ENCODE results near the gene MEGF11. TPM values are rescaled to one million over a fixed set of nuclear protein-coding genes. Genes with fewer than 3 reads are reported as not detected.

MEGF11 gene
- total RNA-seq, 1 experiment from 2014 or later: 1.2 TPM

DNA sequence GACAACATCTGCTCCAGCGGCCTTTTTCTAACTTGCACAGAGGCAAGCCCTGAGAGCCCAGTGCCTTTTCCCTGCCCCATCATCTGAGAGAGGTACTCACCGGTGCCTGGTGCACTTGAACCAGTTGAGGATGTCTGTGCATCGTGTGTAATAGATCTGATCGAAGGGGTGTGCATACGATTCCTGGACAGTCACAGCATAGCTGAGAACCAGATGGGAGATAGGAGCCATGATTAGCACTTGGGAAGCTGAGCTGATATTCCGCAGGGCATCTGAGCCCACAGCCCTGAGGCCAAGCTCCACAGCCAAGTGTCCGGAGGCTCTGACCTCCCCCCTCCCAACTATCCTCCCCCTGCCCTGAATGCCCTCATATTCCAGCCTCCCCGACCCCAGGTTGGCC, 129.8 kb downstream of the MEGF11 start:
- Histone ChIP-seq H4K91ac (ENCODE audit: insufficient read length, low read depth, low read length) (no peak overlapping the region), H2AFZ (ENCODE audit: low read length) (no peak overlapping the region), H2BK5ac (ENCODE audit: insufficient read length, low read length) (no peak overlapping the region), H3K56ac (ENCODE audit: insufficient read length, low read depth, low read length) (no peak overlapping the region), H3T11ph (ENCODE audit: low read length) (no peak overlapping the region), H3K23me2 (ENCODE audit: insufficient read length, low read depth, low read length, poor library complexity, severe bottlenecking) (no peaks in the 10 kb centered on the region), H2BK15ac (ENCODE audit: low read depth, low read length) (no peak overlapping the region), H3K4me1 (ENCODE audit: insufficient read depth, low read length) (no peaks in the 10 kb centered on the region; the same call in 1 of the 2 replicates), H2BK12ac (ENCODE audit: insufficient read length, low read depth, low read length) (no peak overlapping the region), H4K5ac (ENCODE audit: insufficient read length, low read depth, low read length) (no peak overlapping the region), H3K23ac (ENCODE audit: insufficient read length, low read depth, low read length) (no peak overlapping the region), H3K18ac (ENCODE audit: insufficient read length, low read depth, low read length) (no peak overlapping the region), H3K4me2 (ENCODE audit: insufficient read depth, insufficient read length, low read length) (no peak overlapping the region), H3K79me2 (ENCODE audit: insufficient read depth, low read length) (no peaks in the 10 kb centered on the region), H3K79me1 (ENCODE audit: insufficient read depth, low read depth, low read length, poor library complexity, severe bottlenecking) (no peaks in the 10 kb centered on the region), H3K27me3 (ENCODE audit: insufficient read depth, low read length) (no peaks in the 10 kb centered on the region), H3K9me3 (ENCODE audit: control insufficient read depth, low read depth, low read length) (no peaks in the 10 kb centered on the region), H3K4ac (ENCODE audit: low read depth, low read length) (no peak overlapping the region), H4K20me1 (ENCODE audit: control insufficient read depth, insufficient read depth, insufficient read length) (no peaks in the 10 kb centered on the region), H3K14ac (ENCODE audit: insufficient read depth, low read length) (no peak overlapping the region; the same call in 1 of the 2 replicates), H2AK5ac (ENCODE audit: insufficient read length, low read length) (no peak overlapping the region), H3K9ac (ENCODE audit: extremely low read depth, insufficient read length, low read length) (no peak overlapping the region), H3K27ac (ENCODE audit: insufficient read length, low read depth, low read length) (no peak overlapping the region), H4K8ac (replicated peaks; ENCODE audit: insufficient read length, low read depth, low read length) (no peak overlapping the region), H2BK120ac (ENCODE audit: low read depth, low read length, poor library complexity, severe bottlenecking) (no peak overlapping the region), H2BK20ac (ENCODE audit: low read depth, low read length, poor library complexity, severe bottlenecking) (no peak overlapping the region)
- H3K9me3 Mint-ChIP-seq: no peaks in the 10 kb centered on the region
- no peaks in the 10 kb centered on the region for H3K36me3 Mint-ChIP-seq (ENCODE audit: insufficient read depth in 1 of 3, low read depth in 3 of 3)
- H3K4me3 Mint-ChIP-seq: no peak overlapping the region
- DNase-seq: no peak
- TF ChIP-seq CTCF (conservative IDR thresholded peaks at IDR 0.05): no peak
- H3K27ac Mint-ChIP-seq: no peak overlapping the region
- no CpG with 5 or more reads among the region's 8 CpGs for WGBS (ENCODE audit: extremely low coverage, insufficient read length, low lambda C conversion rate)
- peaks cover 34 to 53% of the 10 kb centered on the region in 2 experiments for H3K4me1 Mint-ChIP-seq
- H3K27me3 Mint-ChIP-seq (ENCODE audit: low read depth): peaks cover 3% of the 10 kb centered on the region
